Hepatic stellate cell (primary cell): ENCODE data around the gene ATG10.

Experiments used
- DNase-seq: peaks from one replicate; pipeline ENCODE4 v3.0.0; 2011; ENCODE audit warnings: low spot score

Gene ATG10

DNA sequence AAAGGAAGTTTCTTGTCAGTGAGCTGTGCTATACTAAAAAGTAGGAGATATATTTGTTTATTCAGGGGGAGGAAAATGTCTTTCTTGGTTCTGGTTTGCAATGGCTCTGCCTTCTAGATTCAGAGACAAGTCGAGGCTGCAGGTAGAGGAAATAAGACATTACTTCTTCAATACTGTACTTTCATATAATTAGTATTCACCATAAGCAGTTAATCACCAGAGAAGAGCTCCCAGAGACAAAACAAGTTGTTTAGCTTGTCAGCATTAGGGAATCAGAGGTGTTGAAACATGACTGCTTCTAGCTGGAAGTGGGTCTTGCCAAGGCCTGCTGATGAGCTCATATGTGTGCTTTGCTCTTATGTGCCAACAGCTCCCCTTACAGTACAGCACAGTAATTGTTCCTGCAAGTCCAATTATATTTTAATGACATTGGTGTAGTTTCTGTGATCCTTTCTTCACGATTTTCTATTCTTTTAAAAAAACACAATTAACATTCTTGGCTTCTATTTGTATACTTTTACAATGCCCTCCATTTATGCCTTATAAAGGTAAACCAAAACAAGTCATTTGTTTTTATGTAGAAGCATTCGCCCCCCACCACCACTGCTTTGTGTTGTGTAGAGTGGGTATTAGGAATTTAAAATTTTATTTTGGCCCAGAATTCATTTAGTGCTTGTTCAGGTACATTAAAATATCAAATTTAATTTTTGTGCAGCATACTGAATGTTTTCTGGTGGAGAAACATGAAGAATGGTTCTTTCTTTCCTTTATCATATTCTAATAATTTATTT lies 194.1 kb downstream of the ATG10 start:
- DNase-seq: peak; percentile 27

DNA sequence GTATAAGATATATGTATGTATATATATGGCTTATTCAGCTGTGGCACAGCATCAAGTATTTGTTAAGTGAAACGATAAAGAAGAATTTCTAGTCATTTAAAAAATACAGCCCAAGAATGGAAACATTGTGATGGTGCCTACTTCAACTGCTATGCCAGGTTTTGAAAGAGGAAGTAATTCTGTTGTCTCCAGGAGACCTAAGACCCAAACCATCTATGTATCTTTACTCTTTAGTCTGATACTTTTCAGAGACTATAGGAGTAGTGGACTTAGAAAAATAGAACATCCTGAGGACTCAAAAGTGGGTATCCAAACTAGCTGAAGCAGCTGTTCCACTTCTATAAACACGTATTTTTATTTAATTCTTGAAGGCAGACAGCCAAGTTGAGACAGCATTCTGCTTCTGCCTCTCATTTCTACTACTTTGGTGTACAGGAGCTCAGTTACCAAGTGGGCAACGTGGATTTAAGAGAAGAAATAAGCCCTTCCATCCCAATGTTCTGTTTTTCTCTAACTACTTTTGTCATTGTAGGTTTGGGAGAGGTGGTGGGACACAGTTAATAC lies 195.6 kb downstream of the ATG10 start:
- no peak for DNase-seq

DNA sequence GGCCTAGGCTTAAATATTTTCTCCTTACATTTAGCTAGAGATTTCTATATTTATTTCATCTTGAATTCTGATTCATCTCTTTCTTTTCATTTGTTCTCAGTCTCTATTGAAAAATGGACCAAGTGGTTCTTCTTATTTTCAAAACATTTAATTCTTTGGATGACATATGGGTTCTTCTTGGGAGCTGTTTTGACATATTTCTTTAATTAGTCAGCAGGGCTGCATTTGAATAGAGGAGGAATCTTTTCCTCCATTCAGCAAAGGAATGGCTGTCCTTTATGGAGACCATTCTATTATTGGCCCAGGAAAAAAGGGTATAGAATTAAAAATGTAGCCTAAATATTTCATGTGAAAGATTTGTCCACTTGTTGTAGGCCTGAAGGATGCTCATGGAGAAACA lies 196.5 kb downstream of the ATG10 start:
- peak; percentile 14 for DNase-seq

DNA sequence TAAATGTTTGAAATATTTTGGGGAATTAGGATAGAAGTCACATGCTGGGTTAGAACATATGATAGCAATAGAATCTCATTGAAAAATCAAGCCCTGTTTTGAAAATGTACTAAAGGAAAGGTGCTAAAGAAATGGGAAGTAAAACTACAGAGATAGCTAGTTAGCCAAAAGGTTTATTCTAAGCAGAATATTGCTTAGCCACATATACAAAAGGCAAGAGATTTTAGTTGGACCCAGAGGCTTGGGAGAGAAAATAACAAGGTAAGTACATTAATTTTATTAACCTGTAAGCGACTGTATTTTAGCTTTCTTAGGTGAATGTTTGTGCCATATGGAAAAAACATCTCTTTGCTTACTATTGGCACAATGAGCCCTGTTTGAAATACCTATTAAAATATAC lies 198.1 kb downstream of the ATG10 start:
- DNase-seq: no peak

DNA sequence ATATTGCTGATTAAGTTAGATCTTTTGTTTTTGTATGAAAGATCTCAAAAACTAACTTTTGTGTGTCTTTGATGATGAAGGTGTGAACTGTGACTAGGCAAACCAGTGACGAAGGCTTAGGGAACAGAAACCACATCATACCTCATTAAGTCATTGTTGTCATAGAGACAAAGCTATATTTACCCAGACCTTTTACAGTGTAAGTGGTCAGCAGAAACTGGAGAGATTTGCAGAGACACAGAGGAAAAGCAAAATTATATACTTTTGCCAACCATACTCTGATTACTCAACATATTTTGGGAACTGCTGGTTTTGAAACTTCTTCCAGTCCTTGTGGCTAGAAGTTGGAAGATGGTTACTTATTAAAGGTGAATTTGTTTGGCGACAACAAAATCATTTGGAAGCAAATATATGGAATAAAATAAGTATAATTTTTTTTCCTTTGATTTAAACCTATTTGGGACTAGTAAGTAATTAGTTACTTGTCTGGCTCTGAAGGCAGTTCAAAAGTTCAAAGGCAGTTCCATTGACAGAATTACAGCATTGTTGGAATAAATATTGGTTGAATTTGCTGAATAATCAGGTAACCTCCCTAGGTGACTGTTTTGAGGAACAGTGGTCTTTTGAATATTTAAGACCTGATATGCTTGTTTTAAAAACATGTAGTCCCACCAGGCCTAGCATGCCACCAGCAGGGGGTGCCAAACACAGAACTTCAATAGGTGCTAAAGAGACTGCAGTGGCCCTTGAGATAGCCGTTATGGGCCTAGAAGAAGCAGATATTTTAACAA lies 202.5 kb downstream of the ATG10 start:
- peak; percentile 9 for DNase-seq

DNA sequence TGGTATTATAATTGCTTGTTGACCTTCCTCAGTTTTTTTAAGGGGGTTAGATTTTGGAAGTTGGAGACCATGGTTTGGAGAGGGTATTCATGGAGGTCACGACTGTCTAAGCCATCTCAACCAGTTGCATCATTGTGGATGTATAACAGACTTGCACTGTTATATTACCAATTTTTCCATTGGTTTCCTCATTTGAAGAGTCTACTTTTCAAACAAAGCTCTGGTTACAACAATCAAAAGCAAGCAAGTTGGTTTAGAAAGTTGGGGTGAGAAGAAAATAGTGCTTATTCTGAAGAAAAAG lies 203.0 kb downstream of the ATG10 start:
- no peak for DNase-seq

DNA sequence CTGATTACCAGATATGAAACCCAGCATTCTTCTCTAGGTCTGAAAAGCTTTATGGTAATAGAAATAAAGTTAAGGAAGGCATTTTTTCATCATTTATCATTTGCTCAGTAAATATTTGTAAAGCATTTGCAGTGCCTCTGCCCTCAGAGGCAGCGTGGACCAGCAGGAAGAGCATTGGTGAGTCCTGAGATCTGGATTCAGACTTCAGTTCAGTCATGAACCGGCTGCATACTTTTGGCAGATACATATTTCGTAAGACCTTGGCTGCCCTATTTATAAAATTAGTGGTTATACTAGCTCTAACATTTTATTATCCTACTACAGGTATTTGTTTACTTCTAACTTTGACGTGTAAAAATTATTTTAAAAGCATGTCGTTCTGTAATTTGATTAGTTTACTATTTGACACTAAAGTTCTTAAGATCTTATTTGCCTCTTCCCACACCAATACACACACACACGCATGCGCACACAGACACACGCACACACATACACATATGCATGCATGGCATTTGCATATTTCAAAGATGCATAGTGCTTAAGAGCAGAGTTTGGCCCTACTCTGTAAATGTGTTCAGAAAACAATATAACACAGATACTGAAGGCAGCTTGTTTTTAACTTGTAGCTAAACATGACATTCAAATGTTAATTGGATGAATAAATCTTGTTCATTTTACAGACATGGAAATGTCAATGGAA lies 204.4 kb downstream of the ATG10 start:
- no peak for DNase-seq

DNA sequence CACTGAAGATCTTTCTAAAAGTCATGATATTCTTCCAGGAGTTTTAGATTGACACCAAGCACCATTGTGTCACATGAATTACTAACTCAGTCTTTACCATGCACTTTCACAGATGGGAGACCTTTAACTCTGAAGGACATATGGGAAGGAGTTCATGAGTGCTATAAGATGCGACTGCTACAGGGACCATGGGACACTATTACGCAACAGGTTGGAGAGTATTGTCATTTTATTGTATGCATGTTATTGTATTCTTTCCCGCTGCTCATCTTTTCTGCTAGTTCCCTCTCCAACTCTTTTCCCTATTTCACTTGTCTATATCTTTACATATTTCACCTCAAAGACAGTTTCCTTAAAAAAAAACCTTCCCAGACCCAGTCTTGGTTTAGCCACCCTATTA lies 206.6 kb downstream of the ATG10 start:
- no peak for DNase-seq

DNA sequence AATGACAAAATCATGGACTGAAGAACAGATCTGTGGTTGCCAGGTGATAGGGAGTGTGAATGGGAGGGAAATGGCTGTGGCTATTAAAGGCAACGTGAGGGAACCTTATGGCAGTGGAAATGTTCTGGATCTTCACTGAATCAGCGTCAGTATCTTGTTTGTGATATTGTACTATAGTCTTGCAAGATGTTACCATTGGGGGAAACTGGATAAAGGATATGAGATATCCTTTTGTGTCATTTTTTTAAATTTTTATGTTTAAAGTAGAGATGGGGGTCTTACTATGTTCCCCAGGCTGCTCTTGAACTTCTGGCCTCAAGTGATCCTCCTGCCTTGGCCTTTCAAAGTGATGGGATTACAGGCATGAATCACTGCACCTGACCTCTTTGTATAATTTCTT lies 210.8 kb downstream of the ATG10 start:
- no peak for DNase-seq

DNA sequence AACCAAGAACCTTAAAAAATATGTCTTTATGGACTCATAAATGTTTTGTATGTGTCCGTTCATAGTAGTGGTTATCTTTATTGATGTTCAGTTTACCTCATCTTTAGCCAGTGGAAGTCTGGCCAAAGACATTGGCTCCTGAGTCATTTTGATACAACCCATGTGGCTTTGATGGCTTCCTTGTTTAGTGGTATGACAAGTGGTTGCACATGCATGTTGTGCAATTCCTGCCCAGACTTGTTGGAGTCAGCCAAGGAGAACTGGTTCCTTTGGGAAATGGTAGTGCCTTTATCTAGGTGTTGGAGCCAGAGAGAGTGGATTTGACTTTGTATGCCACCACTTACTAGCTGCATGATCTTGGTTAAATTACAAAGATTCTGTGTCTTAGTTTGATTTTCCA lies 212.0 kb downstream of the ATG10 start:
- no peak for DNase-seq

DNA sequence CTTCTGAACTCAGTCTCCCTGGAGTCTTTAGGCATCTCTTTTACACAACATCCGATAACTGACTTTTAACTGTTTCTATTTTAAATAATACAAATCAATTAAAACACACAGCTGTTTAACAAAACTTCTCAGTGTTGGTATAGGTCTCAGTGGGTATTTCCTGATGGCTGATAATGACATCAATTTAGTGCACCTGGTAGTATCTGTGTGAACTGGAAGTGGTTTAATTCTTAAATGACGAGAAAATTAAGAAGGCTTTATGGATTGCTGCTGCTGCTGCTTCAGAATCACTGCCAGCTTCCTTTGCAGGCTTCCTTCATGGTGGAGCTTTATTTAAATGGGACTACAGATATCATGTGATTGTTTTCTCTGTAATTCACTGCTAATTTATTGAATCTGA lies 214.0 kb downstream of the ATG10 start:
- DNase-seq: no peak

DNA sequence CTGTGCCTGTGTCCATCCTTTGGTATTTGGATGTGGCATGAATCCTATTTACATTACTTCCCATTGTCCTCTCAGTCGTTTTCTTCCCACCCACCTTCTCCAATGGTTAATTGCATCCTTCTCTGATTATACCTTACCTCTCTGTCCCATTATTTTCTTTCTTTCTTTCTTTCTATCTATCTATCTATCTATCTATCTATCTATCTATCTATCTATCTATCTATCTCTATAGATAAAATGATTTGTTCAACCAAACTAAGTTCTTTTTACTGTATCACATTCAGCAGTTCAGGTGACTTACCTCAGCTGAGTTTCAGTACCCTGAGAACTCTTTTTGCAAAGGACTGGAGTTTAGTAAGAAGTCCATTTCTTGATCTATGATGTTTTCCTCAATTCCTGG lies 225.7 kb downstream of the ATG10 start:
- no peak for DNase-seq

DNA sequence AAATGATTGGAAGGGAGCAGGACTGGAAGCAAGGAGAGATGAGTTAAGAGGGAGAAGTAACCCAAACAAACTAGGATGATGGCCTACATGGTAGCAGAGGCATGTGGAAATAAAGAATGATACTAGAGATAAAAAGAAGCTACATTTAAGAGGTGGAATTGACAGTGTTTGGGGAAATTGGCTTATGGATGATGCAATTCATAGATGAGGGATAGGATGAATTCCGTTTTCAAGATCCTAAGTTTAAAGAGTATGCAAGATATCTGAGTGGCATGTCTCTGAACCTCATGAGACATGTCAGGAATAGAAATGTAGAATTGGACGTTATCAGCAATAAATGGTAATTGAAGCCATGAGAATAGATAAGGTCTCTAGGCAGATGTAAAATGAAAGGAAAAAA lies 232.7 kb downstream of the ATG10 start:
- no peak for DNase-seq

DNA sequence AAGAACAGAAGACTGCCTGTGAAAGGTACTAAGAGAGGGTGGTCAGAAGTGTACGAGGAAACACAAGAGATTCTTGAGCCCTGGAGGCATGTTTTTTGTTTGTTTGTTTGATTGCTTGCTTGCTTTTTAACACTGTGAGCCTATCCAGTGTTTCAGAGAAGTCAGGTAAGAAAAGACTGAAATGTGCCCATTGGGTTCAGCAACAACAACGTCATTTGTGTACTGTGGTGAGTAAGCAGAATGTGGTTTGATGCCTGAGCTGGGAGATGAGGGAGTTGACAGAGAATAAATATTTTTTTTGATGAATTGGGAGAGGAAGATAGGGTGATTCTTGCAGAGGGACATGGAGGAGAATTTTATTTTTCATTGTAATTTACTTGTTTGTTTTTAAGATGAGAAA lies 233.2 kb downstream of the ATG10 start:
- no peak for DNase-seq

DNA sequence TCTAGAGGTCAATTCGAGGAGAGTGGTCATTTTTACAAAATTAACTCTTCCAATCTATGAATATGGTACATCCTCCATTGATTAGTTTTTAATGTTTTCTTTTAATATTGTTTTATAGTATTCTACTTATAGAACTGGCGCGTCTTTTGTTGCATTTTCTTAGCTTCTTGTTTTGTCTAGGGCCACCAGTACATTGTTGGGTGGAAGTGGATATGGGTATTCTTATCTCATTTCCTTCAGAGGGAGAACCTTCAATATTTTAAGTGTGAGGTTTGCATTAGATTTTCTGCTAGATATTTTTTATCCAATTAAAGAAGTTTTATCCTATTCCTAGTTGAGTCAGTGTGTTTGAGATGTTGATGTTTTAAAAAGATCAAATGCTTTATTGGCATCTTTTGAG lies 236.5 kb downstream of the ATG10 start:
- no peak for DNase-seq

DNA sequence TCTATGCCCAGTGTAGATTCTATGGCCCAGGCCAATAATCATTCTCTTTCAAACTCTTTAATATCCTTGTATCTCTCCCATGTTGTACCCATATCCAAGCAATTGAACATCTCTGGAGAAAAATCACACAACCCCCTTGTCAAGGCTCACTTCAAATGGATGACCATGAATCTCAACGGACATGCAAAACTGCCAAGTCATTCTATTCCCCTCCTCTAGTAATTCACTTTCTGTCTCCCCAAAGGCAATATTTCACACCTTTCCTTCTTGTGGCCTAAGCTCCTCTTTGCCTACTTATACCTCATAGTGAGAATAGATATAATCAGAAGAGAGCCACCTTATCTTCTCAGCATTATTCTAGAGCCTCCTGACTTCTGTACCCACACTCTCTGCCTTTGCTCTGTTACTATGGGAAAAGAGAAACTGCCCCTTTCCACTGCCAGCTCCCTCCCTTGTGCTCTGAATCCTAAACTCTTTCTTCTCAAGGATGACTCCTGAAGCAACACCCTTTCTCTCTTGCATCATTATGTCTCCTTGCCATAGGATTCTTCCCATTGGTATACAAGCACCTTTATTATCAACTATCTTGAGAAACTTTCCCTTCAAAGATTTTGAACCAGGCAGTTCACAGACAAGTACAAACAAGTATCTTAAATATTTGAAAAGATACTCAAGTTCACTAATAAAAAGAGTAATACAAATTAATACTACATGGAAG lies 240.2 kb downstream of the ATG10 start:
- DNase-seq: no peak

DNA sequence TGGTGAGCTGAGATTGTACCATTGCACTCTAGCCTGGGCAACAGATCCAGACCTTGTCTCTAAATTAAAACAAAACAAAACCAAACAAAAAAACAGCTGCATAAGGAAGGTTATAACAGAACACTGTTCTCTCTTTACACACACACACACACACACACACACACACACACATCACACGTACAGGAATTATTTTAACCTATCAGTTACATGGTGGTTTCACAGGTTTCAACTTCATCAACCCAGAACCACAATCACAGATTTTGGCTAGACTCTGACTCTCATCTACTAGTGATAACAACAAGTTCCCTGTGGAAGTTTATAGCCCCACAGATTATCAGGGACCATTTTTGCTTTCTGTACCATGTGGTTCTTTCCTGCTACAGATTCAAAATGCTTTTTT lies 246.1 kb downstream of the ATG10 start:
- no peak for DNase-seq

DNA sequence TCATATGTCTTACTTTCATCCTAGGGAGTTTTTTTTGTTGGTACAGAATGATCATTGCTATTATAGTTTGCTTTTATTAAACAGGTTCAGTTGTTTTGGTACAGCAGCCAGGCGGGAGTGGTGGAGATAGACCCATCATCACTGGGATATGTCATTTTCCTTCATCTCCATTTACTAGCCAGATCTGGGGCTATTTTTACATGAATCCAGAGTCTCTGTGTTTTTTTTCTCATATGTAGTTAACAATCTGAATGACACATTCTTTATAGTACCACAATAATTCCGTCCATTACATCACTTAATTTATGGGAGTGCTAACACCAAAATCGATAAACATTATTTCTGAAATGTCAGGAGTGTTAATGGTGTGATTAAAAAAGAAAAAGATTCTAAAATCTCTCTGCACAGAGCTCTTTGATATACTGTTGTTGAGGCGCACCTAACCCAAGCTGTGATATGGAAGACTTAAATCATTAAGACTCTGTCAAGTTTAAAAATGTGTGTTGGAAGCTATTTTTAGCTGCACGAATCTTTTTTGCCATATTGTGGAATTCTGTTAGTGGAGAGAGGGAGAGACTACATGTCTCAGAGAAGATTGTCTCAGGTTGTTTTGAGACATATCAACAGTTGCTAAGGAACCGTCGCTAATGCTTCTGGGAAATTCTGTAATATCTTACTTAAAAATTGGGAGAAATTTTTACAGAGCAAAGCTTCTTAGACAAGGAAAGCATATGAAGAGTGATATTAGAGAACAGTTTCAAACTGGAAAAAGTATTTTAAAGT lies 246.7 kb downstream of the ATG10 start:
- no peak for DNase-seq

DNA sequence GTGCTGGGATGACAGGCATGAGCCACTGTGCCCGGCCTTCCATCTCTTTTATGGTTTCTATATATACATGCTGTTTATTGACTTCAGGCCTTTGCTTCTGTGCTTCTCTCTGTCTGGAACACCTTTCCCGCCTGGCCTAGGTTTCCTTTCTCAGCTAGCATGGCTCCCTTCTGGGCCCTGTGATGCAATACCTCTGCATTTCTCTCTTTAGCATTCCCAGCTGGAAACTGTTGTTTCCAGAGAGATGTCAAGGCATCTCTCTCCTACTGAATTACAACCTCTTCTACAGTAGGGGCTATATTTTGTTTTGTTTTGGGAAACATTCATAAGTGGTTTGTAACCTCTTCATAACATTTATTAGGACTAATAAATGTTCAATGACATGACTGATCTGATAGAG lies 249.2 kb downstream of the ATG10 start:
- no peak for DNase-seq

DNA sequence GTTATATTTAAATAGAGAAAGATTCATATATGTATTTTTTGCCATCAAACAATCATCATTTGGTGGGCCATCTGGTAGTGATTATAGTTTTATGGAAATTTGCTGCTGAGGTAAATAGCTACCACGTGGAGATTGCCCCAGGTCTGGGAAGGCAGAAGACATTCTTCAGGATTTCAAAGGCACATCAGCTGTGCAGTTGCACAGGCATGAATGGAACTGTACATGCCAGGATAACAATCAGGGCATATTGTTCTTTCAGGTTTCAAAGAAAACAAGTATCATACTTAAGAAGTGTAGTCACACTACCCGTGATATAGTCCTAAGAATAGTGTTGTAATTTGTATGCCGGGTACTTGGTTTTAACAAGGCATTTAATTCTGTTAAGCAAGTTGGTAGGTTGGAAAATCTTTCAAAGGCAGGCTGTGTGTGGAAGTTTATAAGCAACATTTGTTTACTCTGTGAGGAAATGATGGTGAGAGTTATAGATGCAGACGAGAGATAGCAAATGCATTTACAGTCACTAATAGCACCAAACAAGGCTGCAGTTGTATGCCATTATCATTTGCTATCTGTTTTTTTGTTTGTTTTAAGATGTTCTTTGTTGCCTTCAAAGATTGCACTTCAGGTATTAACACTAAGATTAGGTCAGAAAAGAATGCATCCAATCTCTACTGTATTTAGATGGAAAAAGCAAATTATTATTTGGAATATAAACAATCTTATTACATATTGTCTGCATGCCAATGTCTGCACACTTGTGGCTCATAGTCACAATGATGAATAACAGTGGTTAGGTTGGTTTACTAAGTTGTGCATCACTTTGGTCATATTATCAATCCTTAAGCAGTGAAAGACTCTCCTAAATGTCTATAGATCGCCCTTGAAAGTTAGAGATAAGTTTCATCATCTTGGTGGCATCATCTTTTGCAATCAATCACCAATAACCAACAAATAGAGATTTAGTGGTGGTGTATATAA lies 251.1 kb downstream of the ATG10 start:
- DNase-seq: no peak
